ENCODE results near the gene PRDX2.

Gene PRDX2

DNA sequence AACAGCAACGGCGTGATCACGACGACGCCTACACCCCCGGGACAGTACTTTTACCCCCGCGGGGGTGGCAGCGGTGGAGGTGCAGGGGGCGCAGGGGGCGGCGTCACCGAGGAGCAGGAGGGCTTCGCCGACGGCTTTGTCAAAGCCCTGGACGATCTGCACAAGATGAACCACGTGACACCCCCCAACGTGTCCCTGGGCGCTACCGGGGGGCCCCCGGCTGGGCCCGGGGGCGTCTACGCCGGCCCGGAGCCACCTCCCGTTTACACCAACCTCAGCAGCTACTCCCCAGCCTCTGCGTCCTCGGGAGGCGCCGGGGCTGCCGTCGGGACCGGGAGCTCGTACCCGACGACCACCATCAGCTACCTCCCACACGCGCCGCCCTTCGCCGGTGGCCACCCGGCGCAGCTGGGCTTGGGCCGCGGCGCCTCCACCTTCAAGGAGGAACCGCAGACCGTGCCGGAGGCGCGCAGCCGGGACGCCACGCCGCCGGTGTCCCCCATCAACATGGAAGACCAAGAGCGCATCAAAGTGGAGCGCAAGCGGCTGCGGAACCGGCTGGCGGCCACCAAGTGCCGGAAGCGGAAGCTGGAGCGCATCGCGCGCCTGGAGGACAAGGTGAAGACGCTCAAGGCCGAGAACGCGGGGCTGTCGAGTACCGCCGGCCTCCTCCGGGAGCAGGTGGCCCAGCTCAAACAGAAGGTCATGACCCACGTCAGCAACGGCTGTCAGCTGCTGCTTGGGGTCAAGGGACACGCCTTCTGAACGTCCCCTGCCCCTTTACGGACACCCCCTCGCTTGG is 9.3 kb downstream of the PRDX2 start:
- no peak for FAIRE-seq

DNA sequence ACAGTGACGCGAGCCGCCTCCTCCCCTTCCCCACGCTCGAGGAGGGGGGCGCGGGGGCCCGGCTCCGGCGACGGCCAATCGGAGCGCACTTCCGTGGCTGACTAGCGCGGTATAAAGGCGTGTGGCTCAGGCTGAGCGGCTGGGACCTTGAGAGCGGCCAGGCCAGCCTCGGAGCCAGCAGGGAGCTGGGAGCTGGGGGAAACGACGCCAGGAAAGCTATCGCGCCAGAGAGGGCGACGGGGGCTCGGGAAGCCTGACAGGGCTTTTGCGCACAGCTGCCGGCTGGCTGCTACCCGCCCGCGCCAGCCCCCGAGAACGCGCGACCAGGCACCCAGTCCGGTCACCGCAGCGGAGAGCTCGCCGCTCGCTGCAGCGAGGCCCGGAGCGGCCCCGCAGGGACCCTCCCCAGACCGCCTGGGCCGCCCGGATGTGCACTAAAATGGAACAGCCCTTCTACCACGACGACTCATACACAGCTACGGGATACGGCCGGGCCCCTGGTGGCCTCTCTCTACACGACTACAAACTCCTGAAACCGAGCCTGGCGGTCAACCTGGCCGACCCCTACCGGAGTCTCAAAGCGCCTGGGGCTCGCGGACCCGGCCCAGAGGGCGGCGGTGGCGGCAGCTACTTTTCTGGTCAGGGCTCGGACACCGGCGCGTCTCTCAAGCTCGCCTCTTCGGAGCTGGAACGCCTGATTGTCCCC is 10.1 kb downstream of the PRDX2 start, which contains the start of gene JUNB:
TSS of gene JUNB (plus strand) at position 142 of the 706 bp plus-strand sequence. CDS start at position 428, 286 bp downstream.
- no peak for FAIRE-seq

DNA sequence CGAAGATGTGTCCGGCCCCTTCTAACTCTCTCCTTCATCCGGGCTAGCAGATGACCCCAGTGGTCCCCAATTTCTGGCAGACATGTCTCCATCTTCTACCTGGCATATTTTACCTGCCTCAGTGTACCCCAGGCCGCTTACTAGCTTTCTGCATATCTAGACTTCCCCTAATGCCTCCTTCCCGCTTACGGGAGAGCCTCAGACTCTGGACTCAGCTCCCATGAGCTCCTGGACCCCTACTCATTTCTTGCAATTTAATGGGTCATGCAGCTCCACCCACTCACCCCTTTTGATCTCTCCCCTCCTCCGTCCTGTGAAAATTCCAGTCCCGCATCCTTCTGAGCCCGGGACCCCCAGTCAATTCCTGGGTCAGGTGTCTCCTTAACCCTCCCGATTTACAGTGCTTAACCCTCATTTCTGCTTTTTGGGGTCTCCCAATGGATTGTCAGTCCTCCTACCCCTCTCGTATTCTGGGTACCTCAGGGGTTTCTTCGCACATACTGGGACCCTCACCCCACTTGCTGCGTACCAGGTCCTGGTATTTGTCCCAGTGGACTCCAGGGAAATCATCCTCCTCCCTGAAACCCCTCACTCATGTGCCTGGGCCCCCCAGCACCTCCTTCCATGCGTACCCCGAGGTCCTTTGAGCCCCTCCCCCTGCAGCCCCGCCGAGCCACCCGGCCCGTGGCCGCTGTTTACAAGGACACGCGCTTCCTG is 10.8 kb downstream of the PRDX2 start:
- FAIRE-seq, result no peak

DNA sequence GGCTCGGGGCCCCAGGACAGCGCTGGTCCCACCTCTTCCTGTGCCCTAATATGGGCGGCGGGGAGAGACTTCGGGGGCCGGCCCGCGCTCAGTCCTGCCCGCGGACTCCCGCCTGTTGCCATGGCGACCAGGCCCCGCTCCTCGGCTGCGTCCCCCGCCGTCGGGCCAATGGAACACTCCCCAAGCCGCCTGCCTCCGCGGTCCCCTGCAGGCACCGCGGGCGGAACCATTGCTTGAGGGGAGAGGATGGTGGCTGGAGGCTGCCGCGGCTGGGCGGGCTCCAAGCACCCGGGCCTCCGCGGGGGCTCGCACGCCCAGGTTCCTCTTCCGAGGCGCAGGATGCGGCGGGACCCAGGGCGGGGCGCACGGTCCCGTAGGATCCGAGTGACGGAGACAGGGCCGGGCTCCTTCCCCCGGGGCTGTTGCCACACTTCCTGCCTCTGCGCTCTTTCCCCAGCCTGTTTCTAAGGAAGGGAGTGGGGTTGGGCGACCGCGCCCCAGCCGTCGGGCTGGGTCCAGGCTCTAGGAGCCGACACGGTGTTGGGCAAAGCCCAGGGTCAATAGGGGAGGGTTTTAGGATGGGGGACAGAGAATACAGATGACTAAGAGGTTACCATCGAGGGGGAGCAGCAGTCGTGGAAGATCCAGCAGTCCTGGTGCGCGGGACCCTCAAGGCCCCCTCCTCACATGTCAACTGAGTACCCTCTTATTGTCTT is 11.5 kb downstream of the PRDX2 start:
- no peak for FAIRE-seq

DNA sequence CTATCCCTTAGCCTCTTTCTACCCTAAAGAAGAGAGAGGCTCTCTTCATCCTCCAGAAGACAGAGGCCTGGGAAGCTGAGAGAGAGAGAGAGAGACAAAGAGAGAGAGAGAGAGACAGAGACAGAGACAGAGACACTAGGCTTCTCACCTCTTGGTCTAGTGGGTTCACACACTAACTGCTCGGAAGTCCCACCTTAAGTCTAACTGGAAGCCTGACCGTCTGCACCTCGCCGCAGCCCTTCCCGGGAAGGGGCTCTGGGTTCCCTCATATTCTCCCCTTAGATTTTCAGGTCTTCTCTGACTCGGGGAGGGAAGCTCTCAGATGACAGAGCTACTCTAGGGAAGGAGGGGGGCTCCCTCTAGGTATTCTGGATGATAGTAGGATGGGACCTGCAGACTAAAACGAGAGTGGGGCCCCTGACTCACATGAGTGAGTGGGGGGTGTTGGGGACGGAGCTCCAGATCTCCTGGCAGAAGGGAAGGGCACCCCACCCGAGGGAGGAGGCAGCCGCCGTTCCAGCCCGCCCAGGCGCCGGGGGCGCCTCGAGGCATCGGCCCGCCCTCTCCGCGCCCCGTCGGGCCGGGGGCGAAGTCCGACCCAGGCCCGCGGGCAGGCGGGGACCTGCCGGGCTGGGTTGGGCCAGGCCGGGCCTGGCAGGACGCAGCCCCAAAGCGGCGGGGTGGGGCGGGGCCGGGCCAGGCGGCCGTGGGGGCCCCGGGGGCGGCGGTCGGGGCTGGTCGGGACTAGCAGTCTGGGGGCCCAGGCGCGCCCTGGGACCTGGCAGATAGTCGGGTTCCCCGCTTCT is 12.3 kb downstream of the PRDX2 start:
- FAIRE-seq, result no peak

DNA sequence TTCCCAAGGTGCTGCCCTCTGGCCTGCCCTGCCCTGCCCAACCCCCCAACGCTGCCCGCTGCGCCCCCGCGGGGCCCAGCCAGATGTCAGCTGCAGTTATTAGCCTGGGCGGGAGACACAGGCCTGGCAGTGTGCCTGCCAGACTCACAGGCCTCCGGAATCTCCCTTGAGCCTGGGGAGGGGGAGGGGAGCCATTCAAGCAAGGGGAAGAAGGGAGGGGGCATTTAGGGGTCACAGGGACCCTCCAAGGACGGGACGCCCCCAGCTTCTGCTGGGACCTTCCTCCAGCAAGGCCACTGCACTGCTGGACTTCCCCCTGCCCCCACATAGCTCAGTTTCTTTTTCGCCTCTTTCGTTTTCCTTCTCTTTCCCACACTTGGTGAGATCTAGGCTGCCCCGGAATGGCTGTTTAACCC is 12.9 kb downstream of the PRDX2 start:
- no peak for FAIRE-seq

DNA sequence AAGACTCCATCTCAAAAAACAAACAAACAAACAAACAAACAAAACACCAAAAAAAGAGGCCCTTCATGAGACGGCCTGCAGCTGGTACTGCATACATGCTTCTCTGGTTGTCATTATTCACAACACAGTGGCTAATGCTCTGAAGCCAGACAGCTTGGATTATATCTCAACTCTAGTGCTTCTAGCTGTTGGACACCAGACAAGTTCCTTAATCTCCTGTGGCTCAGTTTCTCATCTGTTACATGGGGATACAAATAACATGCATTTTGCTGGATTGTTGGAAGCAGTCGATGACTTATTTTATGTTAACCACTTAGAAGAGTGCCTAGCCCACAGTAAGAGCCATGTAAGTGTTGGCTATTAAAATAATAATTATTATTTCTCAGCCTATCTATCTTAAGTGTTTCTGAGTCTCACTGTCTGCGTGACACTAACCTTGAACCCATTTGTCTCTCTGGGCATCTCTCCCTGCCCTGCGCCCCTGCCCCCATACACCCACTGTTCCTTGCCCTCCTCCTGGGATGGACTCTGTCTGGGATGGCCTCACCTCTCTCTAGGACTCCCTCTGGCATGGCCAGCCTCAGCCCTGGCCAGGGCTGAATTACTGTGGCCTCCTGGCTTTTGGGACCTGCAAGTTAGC is 13.4 kb downstream of the PRDX2 start:
- FAIRE-seq, result no peak

DNA sequence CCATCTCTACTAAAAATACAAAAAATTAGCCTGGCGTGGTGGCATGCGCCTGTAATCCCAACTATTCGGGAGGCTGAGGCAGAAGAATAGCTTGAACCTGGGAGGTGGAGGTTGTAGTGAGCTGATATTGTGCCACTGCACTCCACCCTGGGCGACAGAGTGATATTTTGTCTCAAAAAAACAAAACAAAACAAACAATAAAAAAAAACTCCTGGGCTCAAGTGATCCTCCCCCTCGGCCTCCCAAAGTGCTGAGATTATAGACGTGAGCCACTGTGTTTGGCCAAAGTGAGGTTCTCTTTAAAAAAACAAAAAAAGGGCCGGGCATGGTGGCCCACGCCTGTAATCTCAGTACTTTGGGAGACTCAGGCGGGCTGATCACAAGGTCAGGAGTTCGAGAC is 14.1 kb downstream of the PRDX2 start:
- no peak for FAIRE-seq

DNA sequence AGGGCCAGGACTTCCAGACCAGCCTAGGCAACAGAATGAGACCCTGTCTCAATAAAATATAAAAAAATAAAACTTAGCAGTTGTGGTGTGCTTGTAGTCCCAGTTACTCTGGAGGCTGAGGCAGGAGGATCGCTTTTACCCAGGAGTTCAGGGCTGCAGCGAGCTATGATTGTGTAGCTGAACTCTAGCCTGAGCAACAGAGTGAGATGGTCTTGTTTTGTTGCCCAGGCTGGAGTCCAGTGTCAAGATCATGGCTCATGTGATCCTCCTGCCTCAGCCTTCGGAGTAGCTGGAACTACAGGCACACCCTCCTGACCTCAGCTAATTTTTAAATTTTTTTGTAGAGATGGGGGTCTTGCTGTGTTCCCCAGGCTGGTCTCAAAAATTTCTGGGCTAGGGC is 14.6 kb downstream of the PRDX2 start:
- no peak for FAIRE-seq

DNA sequence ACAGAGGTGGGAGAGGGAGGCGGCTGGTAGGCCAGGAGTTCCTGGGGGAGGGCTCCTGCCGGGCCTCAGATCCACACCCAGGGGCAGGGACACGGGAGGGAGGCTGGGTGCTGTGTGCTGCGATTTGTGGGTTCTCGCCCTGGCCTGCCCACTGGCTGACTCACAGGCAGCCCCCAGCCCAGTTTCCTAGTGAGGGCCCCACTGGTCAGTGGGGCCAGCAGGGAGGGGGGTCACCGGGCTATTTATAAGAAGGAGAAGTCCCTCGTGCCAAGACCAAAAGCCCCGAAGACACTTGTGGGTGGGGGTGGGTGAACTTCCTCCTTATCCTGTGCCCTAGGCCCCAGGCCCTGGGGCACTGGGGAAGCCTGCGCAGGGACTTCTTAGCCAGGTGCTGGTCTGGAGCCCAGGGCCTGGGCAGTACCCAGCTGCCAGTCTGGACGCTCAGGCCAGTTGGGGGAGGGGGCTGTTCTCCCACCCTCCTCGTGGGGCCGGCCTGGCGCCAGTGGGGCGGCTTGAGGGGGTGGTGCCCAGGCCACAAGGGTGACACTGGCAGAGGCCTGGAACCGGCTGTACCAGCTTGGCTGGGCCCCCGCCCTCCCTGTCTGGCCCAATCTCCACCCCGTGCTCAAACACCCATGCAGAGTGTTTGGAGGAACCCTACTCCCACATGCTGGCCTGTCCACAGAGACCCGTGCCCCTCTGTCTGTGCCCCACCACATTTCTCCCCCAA is 15.3 kb downstream of the PRDX2 start:
- no peak for FAIRE-seq

DNA sequence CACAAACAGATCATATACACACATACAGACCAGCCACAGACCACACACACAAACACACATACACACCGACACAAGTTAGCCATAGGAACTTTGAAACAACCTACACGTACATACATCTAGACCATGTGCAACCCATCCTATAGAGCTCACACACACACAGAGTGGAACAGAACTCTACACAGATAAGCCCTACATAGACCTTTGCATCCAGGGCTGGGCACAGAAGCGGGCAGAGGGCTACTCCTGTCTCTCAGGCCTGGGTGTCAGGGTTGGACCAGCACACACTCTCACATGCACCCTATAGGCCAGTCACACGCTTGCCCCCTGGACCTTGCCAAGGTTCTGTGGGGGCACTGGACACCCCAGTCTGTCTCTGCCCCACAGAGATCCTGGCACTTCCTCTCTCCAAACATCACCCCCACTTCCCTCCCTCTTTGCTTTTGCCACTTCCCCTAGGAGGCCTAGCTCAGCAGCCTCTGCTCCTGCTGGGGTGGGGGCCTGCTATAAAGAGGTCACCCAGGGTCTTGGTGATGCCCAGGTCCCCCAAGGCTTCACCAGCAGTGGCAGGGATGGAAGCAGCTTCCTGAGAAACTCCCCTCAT is 16.1 kb downstream of the PRDX2 start:
- no peak for FAIRE-seq

DNA sequence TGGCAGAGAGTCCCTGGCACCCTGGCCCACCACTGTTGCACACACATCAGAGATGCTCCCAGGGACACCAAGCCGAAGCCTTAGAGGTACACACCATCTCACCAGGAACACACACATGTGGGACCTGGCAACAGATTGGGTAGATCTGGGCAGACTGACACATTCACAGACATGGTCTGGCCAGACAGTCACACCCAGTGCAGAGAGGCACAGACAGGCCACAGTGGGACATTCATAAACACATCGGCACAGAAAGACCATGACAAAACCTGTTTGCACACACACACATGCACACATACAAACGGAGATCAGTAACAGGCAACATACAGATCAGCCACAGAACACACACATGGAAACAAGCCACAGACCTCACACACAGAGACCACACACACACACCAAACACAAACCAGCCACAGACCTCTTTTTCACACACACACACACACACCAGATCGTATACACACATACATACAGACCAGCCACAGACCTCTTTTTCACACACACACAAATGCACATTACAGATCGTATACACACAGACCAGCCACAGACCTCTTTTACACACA is 16.6 kb downstream of the PRDX2 start:
- no peak for FAIRE-seq

DNA sequence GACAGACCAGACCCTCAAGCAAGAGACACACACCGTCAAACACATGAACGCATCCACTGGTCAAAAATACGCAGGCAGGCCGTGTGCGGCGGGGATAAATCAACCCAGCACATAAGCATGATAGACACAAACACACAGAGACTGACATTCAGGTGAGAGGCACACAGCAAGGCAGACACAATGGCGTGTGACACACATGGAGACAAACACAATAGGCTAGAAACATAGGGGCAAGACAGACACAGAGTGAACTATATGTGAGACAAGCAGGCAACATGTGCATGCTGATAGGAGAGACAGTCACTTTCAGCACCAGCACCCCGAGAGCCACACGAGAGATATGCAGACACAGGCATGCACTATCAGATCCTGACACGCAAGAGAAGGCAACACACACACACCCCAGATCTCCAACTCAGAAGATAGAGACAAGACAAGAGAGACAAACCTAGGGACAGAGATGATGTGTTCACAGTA is 17.2 kb downstream of the PRDX2 start:
- FAIRE-seq, result no peak

DNA sequence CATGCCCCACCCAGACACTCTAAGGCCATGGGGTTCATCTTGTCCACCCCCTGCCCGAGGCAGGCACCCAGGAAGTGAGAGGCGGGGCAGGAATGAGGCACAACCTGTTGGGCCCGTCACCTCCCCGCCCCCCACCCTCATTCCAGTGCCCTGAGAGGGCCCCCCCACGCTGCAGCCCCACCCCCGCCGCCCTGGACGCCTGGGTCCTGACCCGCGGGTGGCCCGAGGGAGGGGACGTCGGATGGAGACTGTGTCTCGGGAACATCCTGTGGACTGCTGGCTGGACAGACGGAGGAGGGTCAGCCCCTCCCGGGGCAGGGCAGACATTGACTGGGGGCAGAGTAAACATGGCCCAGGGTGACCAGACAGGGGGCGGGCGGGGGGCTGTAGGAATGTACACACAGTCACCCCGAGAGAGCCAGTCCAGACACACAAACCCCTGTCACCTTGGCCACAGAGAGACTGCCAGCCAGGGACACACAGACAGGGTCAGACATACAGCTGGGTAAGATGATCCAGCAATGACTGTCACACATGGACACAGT is 17.7 kb downstream of the PRDX2 start:
- no peak for FAIRE-seq

DNA sequence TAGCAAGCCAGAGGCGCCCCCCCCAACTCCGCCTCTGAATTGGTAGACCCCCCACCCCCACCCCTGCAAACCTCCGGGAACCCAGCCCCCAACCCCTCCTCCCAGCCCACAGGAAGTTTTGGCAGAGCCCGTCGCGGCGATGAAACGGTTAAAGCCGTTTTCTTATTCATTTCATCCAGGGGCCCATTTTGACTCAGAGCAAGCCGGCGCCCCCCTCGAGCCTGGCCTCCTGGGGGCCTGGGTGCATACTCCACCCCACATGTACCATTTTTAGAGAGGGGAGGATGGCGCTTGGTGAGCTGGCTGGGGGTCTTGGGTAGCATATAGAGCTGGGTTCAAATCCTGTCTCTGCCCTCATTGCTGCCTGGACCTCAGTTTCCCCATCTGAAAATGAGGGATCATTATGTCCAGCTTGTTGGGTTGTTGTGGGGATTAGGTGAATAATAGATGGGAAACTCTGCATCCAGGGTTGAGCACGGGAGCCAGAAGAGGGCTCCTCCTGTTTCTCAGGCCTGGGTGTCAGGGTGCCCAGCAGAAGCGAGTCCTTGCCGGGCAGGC is 18.2 kb downstream of the PRDX2 start:
- FAIRE-seq, result no peak

DNA sequence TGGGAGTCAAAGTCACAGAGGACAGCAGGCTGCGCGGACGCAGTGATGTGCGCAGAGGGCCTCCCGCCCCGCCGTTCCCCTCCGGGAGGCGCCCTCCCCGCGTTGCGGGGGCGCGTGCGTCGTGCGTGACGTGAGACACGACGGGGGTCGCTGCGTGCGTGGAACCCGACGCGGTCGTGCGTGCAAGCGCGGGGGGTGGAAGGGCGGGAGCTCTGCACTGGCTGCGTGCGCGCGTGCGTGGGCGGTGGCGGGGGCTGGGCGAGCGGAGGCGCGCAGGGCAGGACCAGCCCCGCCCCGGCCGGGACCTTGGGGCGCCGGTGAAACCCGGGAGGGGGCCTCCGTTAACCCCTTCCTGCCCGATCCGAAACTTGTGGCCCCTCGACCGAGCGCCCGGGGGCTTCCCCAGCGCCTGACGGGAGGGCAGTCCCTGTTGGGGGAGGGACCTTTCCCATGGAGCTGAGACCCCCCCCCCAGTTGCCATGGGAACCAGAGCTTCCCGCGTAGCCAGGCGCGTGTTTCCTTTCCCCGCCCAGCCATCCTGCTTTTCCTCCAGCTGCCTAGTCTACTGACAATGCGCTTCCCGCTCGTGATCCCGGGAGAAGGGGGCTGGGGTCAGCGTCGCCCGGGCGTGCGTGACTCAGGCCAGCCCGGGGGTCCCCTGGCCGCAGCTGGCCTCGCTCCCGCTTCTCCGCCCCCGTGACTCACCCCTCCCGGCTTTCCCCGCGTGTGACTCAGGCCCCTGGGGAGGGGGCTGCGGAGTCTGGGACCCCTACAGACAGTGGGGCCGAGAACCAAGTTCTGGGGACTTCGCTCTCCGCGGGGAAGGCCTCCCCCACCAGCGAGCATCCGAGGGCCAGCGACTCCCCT is 18.9 kb downstream of the PRDX2 start:
- FAIRE-seq, result no peak

DNA sequence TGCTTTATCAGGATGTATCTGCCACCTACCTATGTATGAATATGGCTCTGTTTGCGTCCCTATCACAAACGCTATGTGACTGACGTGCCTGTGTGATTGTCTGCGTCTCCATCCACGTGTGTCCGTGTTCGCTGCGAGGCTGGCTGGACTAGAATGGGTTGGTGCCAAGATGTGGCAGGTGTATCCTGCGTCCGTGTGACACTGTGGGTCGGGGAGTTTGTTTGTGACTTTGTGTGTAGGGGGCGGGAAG is 19.5 kb downstream of the PRDX2 start:
- no peak for FAIRE-seq

DNA sequence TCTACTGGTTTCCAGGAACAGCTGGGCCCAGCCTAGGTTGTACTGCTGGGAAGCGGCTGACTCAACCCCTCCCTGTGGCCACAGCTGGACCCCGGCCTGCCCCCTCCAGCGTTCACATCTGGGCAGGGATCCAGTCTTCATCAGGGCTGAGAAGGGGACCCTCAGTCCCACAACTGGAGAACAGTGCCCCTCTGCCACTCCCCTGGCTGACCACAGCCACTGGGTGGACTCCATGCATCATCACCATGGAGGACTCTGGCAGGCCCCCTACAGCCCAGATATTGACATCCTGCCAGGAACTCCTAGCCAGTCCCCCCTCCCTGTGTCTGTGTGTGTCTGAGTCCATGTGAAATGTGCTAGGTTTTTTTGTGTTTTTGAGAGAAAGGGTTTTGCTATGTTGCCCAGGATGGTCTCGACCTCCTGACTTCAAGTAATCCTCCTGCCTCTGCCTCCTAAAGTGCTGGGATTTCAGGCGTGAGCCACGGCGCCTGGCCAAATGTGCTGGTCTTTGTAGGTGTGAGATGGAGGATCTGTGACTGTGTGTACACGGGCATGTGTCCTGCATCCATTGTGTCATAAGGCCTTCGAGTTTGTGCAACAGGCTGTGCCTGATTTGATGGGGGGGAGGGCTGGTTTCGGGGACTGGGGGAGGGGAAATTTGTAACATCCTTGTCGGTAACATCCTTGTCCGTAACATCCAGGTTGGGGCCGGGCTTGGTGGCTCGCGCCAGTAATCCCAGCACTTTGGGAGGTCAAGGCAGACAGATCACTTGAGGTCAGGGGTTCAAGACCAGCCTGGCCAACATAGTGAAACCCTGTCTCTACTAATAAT is 22.2 kb downstream of the PRDX2 start:
- FAIRE-seq, result no peak

All from colon (tissue), 2 donors.